Measurements from ENCODE around the gene GRIN1.
A peak's percentile ranks its signal among the peaks of the same experiment; 100 is the strongest.
"Not testable (repeated sequence)": the region's sequence is repeated elsewhere in the genome, so short reads cannot be mapped to it uniquely, and the experiment has no call there.

Gene GRIN1

GRCh38 chr9:137111788-137112563 lies 27.0 kb upstream of the GRIN1 start:
- no peak for DNase-seq (ENCODE audit: low read depth)

- no peak for DNase-seq (ENCODE audit: low read depth)
Observed at GRCh38 chr9:137112564-137113384, 26.2 kb upstream of the GRIN1 start.

- no peak for DNase-seq (ENCODE audit: low read depth)
Observed at GRCh38 chr9:137113385-137114159, 25.4 kb upstream of the GRIN1 start.

GRCh38 chr9:137114220-137114612 lies 24.7 kb upstream of the GRIN1 start:
- DNase-seq (ENCODE audit: low read depth) = no peak

- DNase-seq (ENCODE audit: low read depth) = peak; percentile 59
Observed at GRCh38 chr9:137114613-137115393, 24.2 kb upstream of the GRIN1 start, which contains the start of gene DPP7. DPP7 (minus strand) TSS chr9:137114733; CDS start chr9:137114713, 20 bp downstream.

- no peak for DNase-seq (ENCODE audit: low read depth)
Observed at GRCh38 chr9:137115394-137116026, 23.4 kb upstream of the GRIN1 start.

GRCh38 chr9:137116027-137116507 lies 22.9 kb upstream of the GRIN1 start:
- DNase-seq (ENCODE audit: low read depth) = no peak

GRCh38 chr9:137116728-137117127 lies 22.2 kb upstream of the GRIN1 start:
- DNase-seq (ENCODE audit: low read depth) = no peak

GRCh38 chr9:137117269-137117731 lies 21.7 kb upstream of the GRIN1 start:
- no peak for DNase-seq (ENCODE audit: low read depth)

- not testable (repeated sequence) for DNase-seq (ENCODE audit: low read depth)
Observed at GRCh38 chr9:137118092-137118603, 20.8 kb upstream of the GRIN1 start.

- DNase-seq (ENCODE audit: low read depth) = not testable (repeated sequence)
Observed at GRCh38 chr9:137121927-137122795, 16.8 kb upstream of the GRIN1 start.

GRCh38 chr9:137122796-137123467 lies 16.0 kb upstream of the GRIN1 start:
- not testable (repeated sequence) for DNase-seq (ENCODE audit: low read depth)

- no peak for DNase-seq (ENCODE audit: low read depth)
Observed at GRCh38 chr9:137123468-137123837, 15.5 kb upstream of the GRIN1 start.

GRCh38 chr9:137123952-137124462 lies 14.9 kb upstream of the GRIN1 start:
- not testable (repeated sequence) for DNase-seq (ENCODE audit: low read depth)

- no peak for DNase-seq (ENCODE audit: low read depth)
Observed at GRCh38 chr9:137126786-137127185, 12.2 kb upstream of the GRIN1 start.

- no peak for DNase-seq (ENCODE audit: low read depth)
Observed at GRCh38 chr9:137127301-137128157, 11.4 kb upstream of the GRIN1 start.

GRCh38 chr9:137128158-137128861 lies 10.6 kb upstream of the GRIN1 start:
- DNase-seq (ENCODE audit: low read depth) = no peak

All from stimulated activated CD8-positive, alpha-beta memory T cell treated with anti-CD3 and anti-CD28 coated beads, Interleukin-12 subunit alpha, Interleukin-12 subunit beta, amount 100 ng/mL, for 1 hour (primary cell).